GM19397 (cell line): ENCODE results near the gene ZNF667.

Source experiments
- ATAC-seq: cut with Tn5 transposase; IDR thresholded peaks from one replicate; pipeline ENCODE4 v1.9.1; 2021; ENCODE audit warnings: mild to moderate bottlenecking, moderate library complexity; ENCODE audit not compliant: unreplicated experiment

The ZNF667 gene

GRCh38 chr19:56476651-56477428 is at the start of gene ZNF667:
Gene ZNF667, minus strand, starts transcription at chr19:56477345. Its CDS starts 14,975 bp downstream, at chr19:56462370.
- ATAC-seq, result no peak

GRCh38 chr19:56525214-56525860 is 48.2 kb upstream of the ZNF667 start:
- no peak for ATAC-seq

- ATAC-seq, result no peak
Observed at GRCh38 chr19:56508290-56508778, 31.2 kb upstream of the ZNF667 start.

- ATAC-seq, result no peak
Observed at GRCh38 chr19:56507446-56508289, 30.5 kb upstream of the ZNF667 start, which contains the start of gene ZNF471. Gene ZNF471, plus strand, starts transcription at chr19:56507855. Its CDS starts 3,717 bp downstream, at chr19:56511572.

- no peak for ATAC-seq
Observed at GRCh38 chr19:56504581-56504980, 27.4 kb upstream of the ZNF667 start.

GRCh38 chr19:56491399-56491798 is 14.3 kb upstream of the ZNF667 start:
- ATAC-seq, result no peak

- no peak for ATAC-seq
Observed at GRCh38 chr19:56477429-56478338, 539 bp upstream of the ZNF667 start.

- no peak for ATAC-seq
Observed at GRCh38 chr19:56476093-56476492, 1.1 kb downstream of the ZNF667 start.

GRCh38 chr19:56474308-56474707 is 2.8 kb downstream of the ZNF667 start:
- no peak for ATAC-seq

GRCh38 chr19:56441206-56441792 is 35.8 kb downstream of the ZNF667 start:
- no peak for ATAC-seq

GRCh38 chr19:56423985-56424353 is 53.2 kb downstream of the ZNF667 start:
- no peak for ATAC-seq

- no peak for ATAC-seq
Observed at GRCh38 chr19:56423276-56423984, 53.7 kb downstream of the ZNF667 start.

- ATAC-seq, result no peak
Observed at GRCh38 chr19:56405062-56405461, 72.1 kb downstream of the ZNF667 start.

- no peak for ATAC-seq
Observed at GRCh38 chr19:56404705-56405056, 72.5 kb downstream of the ZNF667 start.

GRCh38 chr19:56403764-56404704 is 73.1 kb downstream of the ZNF667 start, which contains the start of gene ZNF583:
Gene ZNF583, plus strand, starts transcription at chr19:56404332. Its CDS starts 2,783 bp downstream, at chr19:56407115.
- ATAC-seq, result peak; percentile 86

- peak; percentile 5 for ATAC-seq
Observed at GRCh38 chr19:56403261-56403660, 73.9 kb downstream of the ZNF667 start.

- ATAC-seq, result no peak
Observed at GRCh38 chr19:56400485-56400884, 76.7 kb downstream of the ZNF667 start.

- no peak for ATAC-seq
Observed at GRCh38 chr19:56398809-56399208, 78.3 kb downstream of the ZNF667 start.
